DMS153 treated with DMSO at 0.1 percent for 48 hours (cell line): ENCODE results near the gene LRRN4CL.
"Not testable (repeated sequence)": the region's sequence is repeated elsewhere in the genome, so short reads cannot be mapped to it uniquely, and the experiment has no call there.

Experiments used
- DNase-seq: peaks from one replicate; lab custom pipeline; 2025; ENCODE audit not compliant: unreplicated experiment; lab: John Stamatoyannopoulos, UW

The LRRN4CL gene

GRCh38 chr11:62677156-62677555, 12.2 kb downstream of the LRRN4CL start:
- DNase-seq, result no peak

GRCh38 chr11:62676698-62677097, 12.6 kb downstream of the LRRN4CL start:
- DNase-seq, result no peak

- DNase-seq, result not testable (repeated sequence)
These were observed 13.9 kb downstream of the LRRN4CL start for GRCh38 chr11:62675415-62675814.

GRCh38 chr11:62673196-62673525, 16.2 kb downstream of the LRRN4CL start:
- no peak for DNase-seq

GRCh38 chr11:62671608-62672389, 17.5 kb downstream of the LRRN4CL start, which contains the start of the genes LBHD1 and UQCC3:
Gene LBHD1 (minus strand): TSS chr11:62672267. CDS start chr11:62670031, 2,236 bp downstream.
Gene UQCC3 (plus strand): TSS chr11:62671673. CDS start chr11:62671746, 73 bp downstream.
- peak; percentile 66 for DNase-seq

GRCh38 chr11:62671236-62671607, 18.1 kb downstream of the LRRN4CL start:
- no peak for DNase-seq

- no peak for DNase-seq
These were observed 19.7 kb downstream of the LRRN4CL start for GRCh38 chr11:62669420-62670161.

- no peak for DNase-seq
These were observed 21.9 kb downstream of the LRRN4CL start for GRCh38 chr11:62667460-62667859.

- DNase-seq, result no peak
These were observed 22.9 kb downstream of the LRRN4CL start for GRCh38 chr11:62666259-62666926.

GRCh38 chr11:62665599-62666258, 23.6 kb downstream of the LRRN4CL start:
- no peak for DNase-seq

- DNase-seq, result peak; percentile 92
These were observed 24.2 kb downstream of the LRRN4CL start, which contains the start of the genes C11orf98 and CSKMT for GRCh38 chr11:62665075-62665598. Gene C11orf98 (minus strand): TSS chr11:62665210. CDS start chr11:62665169, 41 bp downstream. Gene CSKMT (plus strand): TSS chr11:62665312. CDS start chr11:62665880, 568 bp downstream.

- DNase-seq, result peak; percentile 58
These were observed 24.8 kb downstream of the LRRN4CL start for GRCh38 chr11:62664405-62665074.

GRCh38 chr11:62656796-62657429, 32.4 kb downstream of the LRRN4CL start:
- DNase-seq, result no peak

- no peak for DNase-seq
These were observed 35.0 kb downstream of the LRRN4CL start for GRCh38 chr11:62654297-62654696.

- DNase-seq, result no peak
These were observed 36.9 kb downstream of the LRRN4CL start for GRCh38 chr11:62652161-62653006.

- DNase-seq, result not testable (repeated sequence)
These were observed 39.0 kb downstream of the LRRN4CL start for GRCh38 chr11:62650283-62650682.

GRCh38 chr11:62649486-62649885, 39.8 kb downstream of the LRRN4CL start:
- DNase-seq, result no peak

- DNase-seq, result no peak
These were observed 40.4 kb downstream of the LRRN4CL start for GRCh38 chr11:62648967-62649364.
